ENCODE results near the gene KRTAP20-3. TPM values are rescaled to one million over a fixed set of nuclear protein-coding genes. Genes with fewer than 3 reads are reported as not detected.

The KRTAP20-3 gene
- total and polyA plus RNA-seq, 5 experiments from 2014 or later: not detected

Other genes with a start within 250 kb of the KRTAP20-3 start
- not detected for gene KRTAP13-1, start 246.8 kb upstream of the KRTAP20-3 start, total RNA-seq
- gene KRTAP13-1, start 246.8 kb upstream of the KRTAP20-3 start, polyA plus RNA-seq: not detected
- not detected for gene KRTAP13-3, start 216.9 kb upstream of the KRTAP20-3 start, total RNA-seq
- gene KRTAP13-3, start 216.9 kb upstream of the KRTAP20-3 start, polyA plus RNA-seq: not detected
- not detected for gene KRTAP13-4, start 212.6 kb upstream of the KRTAP20-3 start, total RNA-seq
- gene KRTAP13-4, start 212.6 kb upstream of the KRTAP20-3 start, polyA plus RNA-seq: not detected
- gene KRTAP15-1, start 202.6 kb upstream of the KRTAP20-3 start, total RNA-seq: not detected
- gene KRTAP15-1, start 202.6 kb upstream of the KRTAP20-3 start, polyA plus RNA-seq: not detected
- gene KRTAP19-1, start 162.5 kb upstream of the KRTAP20-3 start, total RNA-seq: not detected
- gene KRTAP19-1, start 162.5 kb upstream of the KRTAP20-3 start, polyA plus RNA-seq: not detected
- not detected for gene KRTAP19-2, start 155.4 kb upstream of the KRTAP20-3 start, total RNA-seq
- gene KRTAP19-2, start 155.4 kb upstream of the KRTAP20-3 start, polyA plus RNA-seq: not detected
- gene KRTAP19-3, start 150.9 kb upstream of the KRTAP20-3 start, total RNA-seq: not detected
- not detected for gene KRTAP19-3, start 150.9 kb upstream of the KRTAP20-3 start, polyA plus RNA-seq
- gene KRTAP19-4, start 145.7 kb upstream of the KRTAP20-3 start, total RNA-seq: not detected
- gene KRTAP19-4, start 145.7 kb upstream of the KRTAP20-3 start, polyA plus RNA-seq: not detected
- not detected for gene KRTAP19-5, start 140.7 kb upstream of the KRTAP20-3 start, total RNA-seq
- not detected for gene KRTAP19-5, start 140.7 kb upstream of the KRTAP20-3 start, polyA plus RNA-seq
- not detected for gene KRTAP19-6, start 101.0 kb upstream of the KRTAP20-3 start, total RNA-seq
- gene KRTAP19-6, start 101.0 kb upstream of the KRTAP20-3 start, polyA plus RNA-seq: not detected
- gene KRTAP19-7, start 81.5 kb upstream of the KRTAP20-3 start, total RNA-seq: not detected
- not detected for gene KRTAP19-7, start 81.5 kb upstream of the KRTAP20-3 start, polyA plus RNA-seq
- gene KRTAP22-2, start 52.5 kb upstream of the KRTAP20-3 start, total RNA-seq: not detected
- gene KRTAP22-2, start 52.5 kb upstream of the KRTAP20-3 start, polyA plus RNA-seq: not detected
- not detected for gene KRTAP6-3, start 50.4 kb upstream of the KRTAP20-3 start, total RNA-seq
- not detected for gene KRTAP6-3, start 50.4 kb upstream of the KRTAP20-3 start, polyA plus RNA-seq
- not detected for gene KRTAP6-2, start 44.0 kb upstream of the KRTAP20-3 start, total RNA-seq
- gene KRTAP6-2, start 44.0 kb upstream of the KRTAP20-3 start, polyA plus RNA-seq: not detected
- gene KRTAP22-1, start 41.8 kb upstream of the KRTAP20-3 start, total RNA-seq: not detected
- gene KRTAP22-1, start 41.8 kb upstream of the KRTAP20-3 start, polyA plus RNA-seq: not detected
- gene KRTAP6-1, start 28.9 kb upstream of the KRTAP20-3 start, total RNA-seq: not detected
- not detected for gene KRTAP6-1, start 28.9 kb upstream of the KRTAP20-3 start, polyA plus RNA-seq
- not detected for gene KRTAP20-1, start 26.4 kb upstream of the KRTAP20-3 start, total RNA-seq
- gene KRTAP20-1, start 26.4 kb upstream of the KRTAP20-3 start, polyA plus RNA-seq: not detected
- gene KRTAP20-4, start 22.2 kb upstream of the KRTAP20-3 start, total RNA-seq: not detected
- gene KRTAP20-4, start 22.2 kb upstream of the KRTAP20-3 start, polyA plus RNA-seq: not detected
- gene KRTAP20-2, start 7.7 kb upstream of the KRTAP20-3 start, total RNA-seq: not detected
- gene KRTAP20-2, start 7.7 kb upstream of the KRTAP20-3 start, polyA plus RNA-seq: not detected
- not detected for gene KRTAP21-3, start 75.9 kb downstream of the KRTAP20-3 start, total RNA-seq
- gene KRTAP21-3, start 75.9 kb downstream of the KRTAP20-3 start, polyA plus RNA-seq: not detected
- gene KRTAP21-2, start 104.4 kb downstream of the KRTAP20-3 start, total RNA-seq: not detected
- not detected for gene KRTAP21-2, start 104.4 kb downstream of the KRTAP20-3 start, polyA plus RNA-seq
- gene KRTAP21-1, start 112.6 kb downstream of the KRTAP20-3 start, total RNA-seq: not detected
- gene KRTAP21-1, start 112.6 kb downstream of the KRTAP20-3 start, polyA plus RNA-seq: not detected
- not detected for gene KRTAP8-1, start 170.4 kb downstream of the KRTAP20-3 start, total RNA-seq
- gene KRTAP8-1, start 170.4 kb downstream of the KRTAP20-3 start, polyA plus RNA-seq: not detected
- not detected for gene KRTAP7-1, start 186.9 kb downstream of the KRTAP20-3 start, total RNA-seq
- not detected for gene KRTAP7-1, start 186.9 kb downstream of the KRTAP20-3 start, polyA plus RNA-seq
- gene KRTAP11-1, start 238.7 kb downstream of the KRTAP20-3 start, total RNA-seq: not detected
- gene KRTAP11-1, start 238.7 kb downstream of the KRTAP20-3 start, polyA plus RNA-seq: not detected

All from naive thymus-derived CD8-positive, alpha-beta T cell (primary cell).